ENCODE measurements around the gene EFHC2. TPM values are rescaled to one million over a fixed set of nuclear protein-coding genes. Genes with fewer than 3 reads are reported as not detected.

Gene EFHC2
- 0.10 TPM for total RNA-seq

GRCh38 chrX:44343412-44344141 lies at the start of gene EFHC2:
Gene EFHC2, minus strand, starts transcription at chrX:44343672. Its CDS starts 84 bp downstream, at chrX:44343588.
- peak; percentile 39 for DNase-seq (ENCODE audit: low spot score)
- ATAC-seq = peak; percentile 41

- ATAC-seq = no peak
These were observed 49.3 kb upstream of the EFHC2 start for GRCh38 chrX:44392767-44393166.

DNA sequence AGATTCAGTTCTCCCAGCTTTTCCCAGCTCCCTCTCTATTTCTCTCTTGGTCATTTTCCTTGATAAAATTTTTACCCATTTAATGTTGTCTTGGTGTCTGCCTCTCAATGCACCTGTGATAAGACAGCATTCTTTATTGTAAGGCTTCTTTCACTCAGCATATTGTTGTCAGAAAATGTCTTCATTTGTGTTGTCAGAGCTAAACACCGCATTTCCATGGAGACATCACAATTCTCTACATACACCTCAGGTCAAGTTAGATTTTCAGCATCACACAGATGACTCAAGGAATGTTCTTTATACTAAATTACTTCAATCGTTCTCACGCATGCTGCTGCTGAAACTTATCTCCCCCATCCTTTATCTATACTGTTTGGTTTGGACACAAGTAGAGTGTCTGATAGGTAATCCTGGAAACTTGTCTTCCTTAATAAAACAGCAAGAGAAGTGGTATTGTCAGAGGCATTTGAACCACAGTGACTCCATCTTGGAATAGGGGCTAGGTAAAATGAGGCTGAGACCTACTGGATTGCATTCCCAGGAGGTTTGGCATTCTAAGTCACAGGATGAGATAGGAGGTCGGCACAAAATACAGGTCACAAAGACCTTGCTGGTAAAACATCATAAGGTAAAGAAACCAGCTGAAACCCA lies 41.3 kb upstream of the EFHC2 start:
- no peak for ATAC-seq
- no peak for DNase-seq (ENCODE audit: low spot score)

More at GRCh38 chrX:44392767-44393166, 49.3 kb upstream of the EFHC2 start:
- no peak for DNase-seq (ENCODE audit: low spot score)

DNA sequence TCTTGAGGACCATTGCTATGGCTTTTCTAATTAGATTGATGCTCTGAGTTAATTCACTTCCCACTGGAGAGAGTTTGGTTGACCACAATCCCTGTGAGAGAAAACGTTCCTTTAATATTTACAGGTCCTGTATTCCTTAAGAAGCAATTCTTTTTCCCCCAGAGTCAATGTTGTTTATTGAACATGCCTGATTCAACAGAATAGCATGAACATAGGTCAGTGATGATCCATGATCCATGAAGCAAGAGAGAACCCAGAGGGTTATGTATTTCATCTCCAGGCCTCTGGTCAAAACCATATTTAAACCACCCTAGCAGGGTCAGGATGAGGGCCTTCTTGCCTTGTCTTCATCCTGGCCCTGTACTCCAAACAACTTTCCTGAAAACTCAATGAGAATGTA lies 39.4 kb upstream of the EFHC2 start:
- DNase-seq (ENCODE audit: low spot score) (no peak), ATAC-seq (no peak)

DNA sequence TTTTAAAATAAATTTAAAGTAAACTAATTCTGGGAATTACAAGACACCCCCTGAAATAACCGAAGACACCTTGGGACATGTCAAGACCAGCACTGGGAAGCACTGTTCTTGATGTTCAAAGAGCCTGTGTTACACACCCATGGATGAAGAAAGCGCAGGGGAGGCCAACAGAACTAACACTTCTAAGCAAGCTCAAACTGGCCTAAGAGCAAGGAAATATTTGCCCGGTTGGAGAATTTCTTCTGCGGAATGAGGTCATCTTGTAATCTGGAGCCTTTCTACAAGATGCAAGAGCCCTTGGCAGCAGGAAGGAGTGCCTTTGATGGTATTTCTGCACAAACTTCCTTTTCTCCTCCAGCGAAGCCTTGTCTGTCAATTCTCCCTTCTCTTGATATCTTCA lies 9.3 kb upstream of the EFHC2 start:
- no peak for ATAC-seq
- no peak for DNase-seq (ENCODE audit: low spot score)

DNA sequence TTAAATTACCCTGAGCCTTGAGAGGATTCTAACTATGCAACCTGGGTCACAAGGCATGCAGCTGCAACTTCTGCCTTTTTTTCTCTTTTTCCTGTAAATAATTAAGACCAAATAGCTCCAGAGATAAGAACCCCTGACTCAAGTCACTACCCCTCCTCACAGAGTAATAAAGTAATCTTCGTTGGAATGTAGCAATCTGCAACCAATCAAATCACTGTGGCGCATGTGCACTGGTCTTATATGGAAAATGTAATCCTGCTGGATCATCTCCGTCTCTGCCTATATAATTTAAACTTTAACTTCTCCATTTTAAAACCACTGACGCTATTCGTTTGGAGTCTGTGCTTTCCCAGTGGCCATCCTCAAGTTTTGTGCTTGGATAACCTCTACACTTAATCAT lies 6.1 kb upstream of the EFHC2 start:
- ATAC-seq = no peak
- DNase-seq (ENCODE audit: low spot score) = no peak

- no peak for DNase-seq (ENCODE audit: low spot score)
- no peak for ATAC-seq
These were observed 1.2 kb upstream of the EFHC2 start for GRCh38 chrX:44344687-44345086.

GRCh38 chrX:44344194-44344593 lies 722 bp upstream of the EFHC2 start:
- DNase-seq (ENCODE audit: low spot score) = peak; percentile 39
- ATAC-seq = peak; percentile 34

- no peak for DNase-seq (ENCODE audit: low spot score)
These were observed 606 bp downstream of the EFHC2 start for GRCh38 chrX:44342866-44343265.

DNA sequence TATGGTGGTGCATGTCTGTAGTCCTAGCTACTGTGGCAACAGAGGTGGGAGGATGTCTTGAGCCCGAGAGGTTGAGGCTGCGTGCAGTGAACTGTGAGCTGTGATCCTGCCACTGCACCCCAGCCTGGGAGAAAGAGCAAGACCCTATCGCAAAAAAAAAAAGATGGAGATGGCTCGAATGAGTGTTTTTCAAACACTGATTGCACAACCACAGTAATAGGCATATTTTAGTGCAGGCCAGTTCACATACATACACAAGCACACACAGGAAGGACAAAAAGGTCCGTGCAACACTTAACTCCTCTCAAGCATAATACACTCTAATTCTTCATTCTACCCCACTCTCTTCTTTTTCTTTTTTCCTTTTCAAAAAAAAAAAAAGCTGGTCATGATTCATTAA lies 5.1 kb downstream of the EFHC2 start:
- no peak for DNase-seq (ENCODE audit: low spot score)

More at GRCh38 chrX:44342866-44343265, 606 bp downstream of the EFHC2 start:
- ATAC-seq = no peak

DNA sequence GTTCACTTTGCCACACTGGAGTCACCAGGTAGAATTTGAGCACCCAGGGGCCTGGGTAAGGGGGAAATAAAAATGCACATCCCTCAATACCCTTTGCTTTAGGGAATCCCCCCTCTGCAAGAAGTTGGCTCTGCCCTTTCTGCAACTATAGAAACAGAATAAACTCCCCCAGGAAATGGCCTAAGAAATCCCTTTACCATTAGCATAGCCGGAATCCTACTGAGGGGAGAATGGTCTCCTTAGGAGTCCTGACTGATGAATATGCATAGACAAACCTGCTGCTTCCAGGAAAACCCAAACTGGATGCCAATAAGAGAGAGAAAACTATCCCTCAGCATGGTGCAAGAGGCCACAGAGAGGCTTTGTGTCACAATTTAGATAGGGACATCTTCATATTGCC lies 11.0 kb downstream of the EFHC2 start:
- no peak for ATAC-seq
- DNase-seq (ENCODE audit: low spot score) = no peak

More for the DNA sequence above, 5.1 kb downstream of the EFHC2 start:
- ATAC-seq = no peak

- ATAC-seq = no peak
- DNase-seq (ENCODE audit: low spot score) = no peak
These were observed 13.2 kb downstream of the EFHC2 start for GRCh38 chrX:44330227-44330626.

DNA sequence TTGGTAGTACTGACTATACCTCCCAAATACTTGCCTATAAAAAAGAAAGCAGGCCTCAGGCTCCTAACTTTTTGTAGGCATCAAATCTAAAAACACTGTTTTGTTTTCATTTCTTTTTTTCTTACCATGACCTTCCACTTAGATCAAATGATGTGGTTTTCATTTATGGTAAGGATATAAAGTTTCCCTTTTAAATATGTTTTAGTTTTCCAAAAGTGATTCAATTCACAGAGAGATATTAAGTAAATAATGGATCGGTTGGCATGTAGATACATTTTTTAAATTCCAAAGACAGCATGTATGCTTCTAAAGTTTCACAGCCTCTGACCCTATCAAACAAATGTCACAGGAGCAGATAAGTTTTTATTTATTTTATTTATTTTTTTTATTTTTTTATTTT lies 23.9 kb downstream of the EFHC2 start:
- no peak for DNase-seq (ENCODE audit: low spot score)
- no peak for ATAC-seq

DNA sequence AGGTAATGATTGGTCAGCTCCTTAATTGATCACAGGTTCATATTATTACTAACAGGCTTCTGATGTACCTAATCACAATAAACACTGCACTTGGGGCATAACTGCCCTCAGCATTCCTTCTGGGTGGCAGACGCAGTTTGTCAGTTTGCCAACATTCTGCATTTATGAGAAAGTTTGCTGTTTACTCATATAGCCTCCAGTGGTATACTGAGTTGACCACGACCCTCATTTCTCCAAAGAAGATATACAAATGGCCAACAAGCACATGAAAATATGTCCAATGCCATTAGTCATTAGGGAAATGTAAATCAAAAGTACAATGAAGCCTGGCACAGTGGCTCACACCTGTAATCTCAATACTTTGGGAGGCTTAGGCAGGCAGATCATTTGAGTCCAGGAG lies 26.3 kb downstream of the EFHC2 start:
- ATAC-seq (no peak), DNase-seq (ENCODE audit: low spot score) (no peak)

DNA sequence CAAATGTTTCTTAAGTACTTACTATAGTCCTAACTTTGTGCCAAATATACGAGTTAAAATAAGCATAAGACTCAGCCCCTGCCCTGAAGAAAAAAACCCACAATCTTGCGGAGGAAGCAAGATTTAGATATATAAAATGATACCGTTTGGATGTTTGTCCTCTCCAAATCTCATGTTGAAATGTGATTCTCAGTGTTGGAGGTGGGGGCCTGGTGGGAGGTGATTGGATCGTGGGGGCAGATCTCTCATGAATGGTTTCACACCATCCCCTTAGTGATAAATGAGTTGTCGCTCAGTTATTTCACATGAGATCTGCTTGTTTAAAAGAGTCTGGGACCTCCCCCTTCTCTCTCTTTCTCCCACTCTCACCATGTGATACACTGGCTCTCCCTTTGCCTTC lies 28.7 kb downstream of the EFHC2 start:
- DNase-seq (ENCODE audit: low spot score) (no peak), ATAC-seq (no peak)

- ATAC-seq (no peak), DNase-seq (ENCODE audit: low spot score) (no peak)
These were observed 29.2 kb downstream of the EFHC2 start for GRCh38 chrX:44314259-44314734.

DNA sequence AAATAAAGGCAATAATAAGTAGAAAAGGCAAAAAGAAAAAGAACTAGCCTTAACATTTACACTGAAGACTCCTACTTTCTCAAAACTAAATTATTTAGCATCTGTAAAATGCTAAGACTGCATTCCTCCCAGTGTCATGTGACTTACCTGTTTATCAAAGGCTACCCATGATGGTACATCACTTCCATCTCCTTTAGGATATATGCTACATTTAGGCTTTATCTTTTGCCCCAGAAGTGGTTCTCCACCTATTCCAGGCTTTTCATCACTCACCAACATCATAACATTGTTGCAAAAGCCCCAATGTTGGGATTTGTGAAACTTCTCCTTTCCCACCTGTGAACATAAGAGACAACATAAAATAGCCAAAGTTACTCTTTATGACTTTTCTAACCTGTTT lies 31.1 kb downstream of the EFHC2 start:
- no peak for ATAC-seq
- no peak for DNase-seq (ENCODE audit: low spot score)

- DNase-seq (ENCODE audit: low spot score) = no peak
- no peak for ATAC-seq
These were observed 33.2 kb downstream of the EFHC2 start for GRCh38 chrX:44310227-44310626.

DNA sequence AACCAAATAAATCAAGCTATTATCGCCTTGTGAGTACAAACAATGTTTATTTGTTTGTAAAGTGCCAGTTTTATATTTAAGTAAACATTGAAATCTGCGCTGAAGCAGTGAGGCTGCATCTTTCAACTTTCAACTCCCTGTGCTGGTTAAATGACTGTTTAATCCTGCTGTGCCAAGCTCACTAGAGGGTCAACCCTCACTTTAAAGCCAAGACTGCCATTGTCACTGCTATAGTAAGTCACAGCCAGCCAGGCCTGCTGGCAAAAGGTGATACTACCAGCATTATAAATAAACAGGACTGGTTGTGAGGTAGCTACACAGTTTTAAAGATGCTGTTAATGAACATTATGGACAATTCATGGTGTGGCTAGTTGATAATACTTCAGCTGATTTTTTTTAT lies 34.6 kb downstream of the EFHC2 start:
- no peak for ATAC-seq
- DNase-seq (ENCODE audit: low spot score) = no peak

DNA sequence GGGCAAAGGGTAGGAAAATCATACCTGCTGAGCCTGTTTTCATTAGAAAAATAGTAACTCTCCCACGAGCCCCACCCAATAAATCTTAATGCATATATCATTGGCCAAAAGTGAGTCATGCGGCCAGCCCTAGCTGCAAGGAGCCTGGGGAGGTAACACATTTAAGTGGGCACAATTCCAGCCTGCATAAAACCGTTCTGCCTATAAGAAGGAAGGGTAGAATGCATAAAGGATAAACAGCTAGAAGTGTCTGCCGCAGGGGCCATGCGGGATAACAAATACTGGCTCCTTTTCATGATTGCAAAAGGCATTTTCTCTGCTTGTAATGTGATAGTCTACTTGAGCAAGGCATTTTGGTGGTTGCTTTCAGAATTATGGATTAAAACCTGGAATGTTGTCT lies 37.1 kb downstream of the EFHC2 start:
- ATAC-seq (no peak), DNase-seq (ENCODE audit: low spot score) (no peak)

DNA sequence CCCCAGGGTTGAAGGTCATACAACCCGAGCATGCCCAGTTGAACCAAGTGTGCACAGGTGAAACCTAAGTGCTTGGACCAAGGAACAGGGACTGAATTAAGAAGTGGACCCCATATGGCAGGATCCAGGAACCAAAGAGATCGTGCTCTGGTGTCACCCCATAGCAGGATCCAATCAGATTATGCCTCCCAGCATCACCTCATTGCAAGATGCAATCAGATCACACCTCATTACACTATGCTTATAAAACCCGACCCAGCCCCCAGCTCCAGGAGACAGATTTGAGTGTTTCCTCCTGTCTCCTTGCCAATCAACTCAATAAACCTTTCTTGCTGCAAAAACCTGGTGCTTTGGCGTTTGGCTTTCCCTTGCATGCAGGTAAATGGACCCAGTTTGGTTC lies 37.6 kb downstream of the EFHC2 start:
- DNase-seq (ENCODE audit: low spot score) = no peak
- ATAC-seq = no peak

- DNase-seq (ENCODE audit: low spot score) (no peak), ATAC-seq (no peak)
These were observed 40.4 kb downstream of the EFHC2 start for GRCh38 chrX:44303119-44303518.

DNA sequence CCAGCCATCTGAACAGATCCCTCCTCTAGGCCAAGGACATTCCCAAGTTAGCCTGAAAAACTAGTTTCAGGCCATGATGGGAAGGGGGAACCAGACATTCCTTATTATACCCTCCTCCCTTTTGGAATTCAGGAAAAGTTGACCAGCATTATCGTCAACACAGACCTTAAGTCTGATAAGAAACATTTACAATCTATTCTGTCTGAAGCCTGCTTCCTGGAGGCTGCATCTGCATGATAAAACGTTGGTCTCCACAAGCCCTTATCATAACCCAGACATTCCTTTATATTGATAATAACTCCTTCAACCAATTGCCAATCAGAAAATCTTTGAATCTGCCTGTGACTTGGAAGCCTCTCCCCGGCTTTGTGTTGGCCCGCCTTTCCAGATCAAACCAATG lies 44.3 kb downstream of the EFHC2 start:
- no peak for DNase-seq (ENCODE audit: low spot score)
- ATAC-seq = no peak
